Measurements from ENCODE around the gene SLC25A6.
"Not testable (repeated sequence)": the region's sequence is repeated elsewhere in the genome, so short reads cannot be mapped to it uniquely, and the experiment has no call there.

Gene SLC25A6

GRCh38 chrX:1389181-1389992, 2.5 kb downstream of the SLC25A6 start:
- H3K4me1 Mint-ChIP-seq = peaks cover 50% of the 10 kb centered on the region
- DNase-seq = no peak
- H3K27ac Mint-ChIP-seq = peak overlapping the region; percentile 76
- ATAC-seq = no peak
- no peaks in the 10 kb centered on the region for H3K27me3 Mint-ChIP-seq
- peaks cover 62% of the 10 kb centered on the region for H3K36me3 Mint-ChIP-seq (ENCODE audit: low read depth)
- H3K4me3 Mint-ChIP-seq = peak overlapping the region; percentile 89
- H3K9me3 Mint-ChIP-seq = no peaks in the 10 kb centered on the region

GRCh38 chrX:1388651-1389050, 3.3 kb downstream of the SLC25A6 start:
- Mint-ChIP-seq H3K27ac (peak overlapping the region; percentile 76), H3K4me3 (peak overlapping the region; percentile 89), H3K4me1 (peaks cover 44% of the 10 kb centered on the region), H3K27me3 (no peaks in the 10 kb centered on the region), H3K9me3 (no peaks in the 10 kb centered on the region), H3K36me3 (ENCODE audit: low read depth) (peaks cover 65% of the 10 kb centered on the region)
- ATAC-seq (no peak), DNase-seq (no peak)

GRCh38 chrX:1387141-1387776, 4.7 kb downstream of the SLC25A6 start:
- H3K4me1 Mint-ChIP-seq = peaks cover 37% of the 10 kb centered on the region
- DNase-seq = no peak
- no peak overlapping the region for H3K27ac Mint-ChIP-seq
- H3K9me3 Mint-ChIP-seq = no peaks in the 10 kb centered on the region
- no peaks in the 10 kb centered on the region for H3K27me3 Mint-ChIP-seq
- H3K36me3 Mint-ChIP-seq (ENCODE audit: low read depth) = peaks cover 69% of the 10 kb centered on the region
- no peak overlapping the region for H3K4me3 Mint-ChIP-seq
- ATAC-seq = no peak

GRCh38 chrX:1386338-1387127, 5.4 kb downstream of the SLC25A6 start:
- DNase-seq (no peak), ATAC-seq (no peak)
- peak overlapping the region; percentile 54 for H3K27ac Mint-ChIP-seq
- no peaks in the 10 kb centered on the region for H3K27me3 Mint-ChIP-seq
- H3K36me3 Mint-ChIP-seq (ENCODE audit: low read depth) = peaks cover 69% of the 10 kb centered on the region
- peaks cover 37% of the 10 kb centered on the region for H3K4me1 Mint-ChIP-seq
- no peak overlapping the region for H3K4me3 Mint-ChIP-seq
- H3K9me3 Mint-ChIP-seq = no peaks in the 10 kb centered on the region

GRCh38 chrX:1385253-1386223, 6.4 kb downstream of the SLC25A6 start:
- H3K27me3 Mint-ChIP-seq = no peaks in the 10 kb centered on the region
- H3K4me1 Mint-ChIP-seq = peaks cover 28% of the 10 kb centered on the region
- no peak overlapping the region for H3K4me3 Mint-ChIP-seq
- no peak overlapping the region for H3K27ac Mint-ChIP-seq
- DNase-seq = no peak
- no peaks in the 10 kb centered on the region for H3K9me3 Mint-ChIP-seq
- no peak for ATAC-seq
- peaks cover 60% of the 10 kb centered on the region for H3K36me3 Mint-ChIP-seq (ENCODE audit: low read depth)

- Mint-ChIP-seq H3K9me3 (no peaks in the 10 kb centered on the region), H3K27me3 (no peaks in the 10 kb centered on the region), H3K4me1 (peaks cover 27% of the 10 kb centered on the region), H3K4me3 (no peak overlapping the region), H3K36me3 (ENCODE audit: low read depth) (peaks cover 53% of the 10 kb centered on the region), H3K27ac (no peak overlapping the region)
- DNase-seq (no peak), ATAC-seq (no peak)
Observed at GRCh38 chrX:1384658-1385252, 7.2 kb downstream of the SLC25A6 start.

- ATAC-seq (no peak), DNase-seq (no peak)
- peaks cover 4% of the 10 kb centered on the region for H3K4me1 Mint-ChIP-seq
- peaks cover 19% of the 10 kb centered on the region for H3K36me3 Mint-ChIP-seq (ENCODE audit: low read depth)
- H3K9me3 Mint-ChIP-seq = no peaks in the 10 kb centered on the region
- H3K4me3 Mint-ChIP-seq = no peak overlapping the region
- no peaks in the 10 kb centered on the region for H3K27me3 Mint-ChIP-seq
- no peak overlapping the region for H3K27ac Mint-ChIP-seq
Observed at GRCh38 chrX:1380672-1381233, 11.2 kb downstream of the SLC25A6 start.

- no peak overlapping the region for H3K27ac Mint-ChIP-seq
- peaks cover 1% of the 10 kb centered on the region for H3K36me3 Mint-ChIP-seq (ENCODE audit: low read depth)
- no peak overlapping the region for H3K4me3 Mint-ChIP-seq
- H3K9me3 Mint-ChIP-seq = no peaks in the 10 kb centered on the region
- H3K4me1 Mint-ChIP-seq = peaks cover 4% of the 10 kb centered on the region
- H3K27me3 Mint-ChIP-seq = no peaks in the 10 kb centered on the region
- ATAC-seq (no peak), DNase-seq (no peak)
Observed at GRCh38 chrX:1378306-1378759, 13.6 kb downstream of the SLC25A6 start.

GRCh38 chrX:1368385-1368698, 23.6 kb downstream of the SLC25A6 start:
- Mint-ChIP-seq H3K27me3 (no peaks in the 10 kb centered on the region), H3K4me1 (peaks cover 10% of the 10 kb centered on the region), H3K4me3 (no peak overlapping the region), H3K9me3 (no peaks in the 10 kb centered on the region), H3K27ac (no peak overlapping the region), H3K36me3 (ENCODE audit: low read depth) (peaks cover 7% of the 10 kb centered on the region)
- ATAC-seq = peak; percentile 49
- DNase-seq = no peak

- ATAC-seq, H3K27ac Mint-ChIP-seq, H3K4me3 Mint-ChIP-seq, H3K27me3 Mint-ChIP-seq, DNase-seq, H3K9me3 Mint-ChIP-seq: not testable (repeated sequence)
- Mint-ChIP-seq H3K4me1 (peaks cover 14% of the 10 kb centered on the region), H3K36me3 (ENCODE audit: low read depth) (peaks cover 12% of the 10 kb centered on the region)
Observed at GRCh38 chrX:1366363-1366762, 25.6 kb downstream of the SLC25A6 start.

- H3K4me3 Mint-ChIP-seq = no peak overlapping the region
- H3K9me3 Mint-ChIP-seq = no peaks in the 10 kb centered on the region
- no peaks in the 10 kb centered on the region for H3K27me3 Mint-ChIP-seq
- H3K27ac Mint-ChIP-seq = no peak overlapping the region
- peaks cover 17% of the 10 kb centered on the region for H3K36me3 Mint-ChIP-seq (ENCODE audit: low read depth)
- H3K4me1 Mint-ChIP-seq = peaks cover 8% of the 10 kb centered on the region
- ATAC-seq (no peak), DNase-seq (no peak)
Observed at GRCh38 chrX:1361910-1362309, 30.0 kb downstream of the SLC25A6 start.

- no peaks in the 10 kb centered on the region for H3K9me3 Mint-ChIP-seq
- H3K27ac Mint-ChIP-seq = no peak overlapping the region
- H3K36me3 Mint-ChIP-seq (ENCODE audit: low read depth) = peaks cover 17% of the 10 kb centered on the region
- peak; percentile 18 for DNase-seq
- no peaks in the 10 kb centered on the region for H3K27me3 Mint-ChIP-seq
- H3K4me1 Mint-ChIP-seq = peaks cover 8% of the 10 kb centered on the region
- no peak overlapping the region for H3K4me3 Mint-ChIP-seq
- ATAC-seq = no peak
Observed at GRCh38 chrX:1361275-1361674, 30.6 kb downstream of the SLC25A6 start.

GRCh38 chrX:1360171-1360570, 31.7 kb downstream of the SLC25A6 start:
- Mint-ChIP-seq H3K27me3 (no peaks in the 10 kb centered on the region), H3K4me1 (peaks cover 8% of the 10 kb centered on the region), H3K27ac (no peak overlapping the region), H3K4me3 (no peak overlapping the region), H3K36me3 (ENCODE audit: low read depth) (peaks cover 17% of the 10 kb centered on the region), H3K9me3 (no peaks in the 10 kb centered on the region)
- DNase-seq (no peak), ATAC-seq (no peak)

All from activated naive CD8-positive, alpha-beta T cell treated with anti-CD3 and anti-CD28 coated beads, Interleukin-2, amount 50 U/mL, for 24 hours (primary cell).